HG03039 (cell line): ENCODE measurements around the gene CCNY.

Experiments used
- ATAC-seq: cut with Tn5 transposase; IDR thresholded peaks from one replicate; pipeline ENCODE4 v1.9.1; 2021; ENCODE audit warnings: mild to moderate bottlenecking, moderate library complexity; ENCODE audit not compliant: unreplicated experiment

CCNY gene

GRCh38 chr10:35448687-35449662 is 112.7 kb downstream of the CCNY start:
- no peak for ATAC-seq

- ATAC-seq = no peak
Observed at GRCh38 chr10:35449944-35450343, 113.6 kb downstream of the CCNY start.

- peak; percentile 98 for ATAC-seq
Observed at GRCh38 chr10:35451151-35452016, 115.1 kb downstream of the CCNY start.

GRCh38 chr10:35452171-35452570 is 115.9 kb downstream of the CCNY start:
- ATAC-seq = no peak

GRCh38 chr10:35452847-35453246 is 116.5 kb downstream of the CCNY start:
- no peak for ATAC-seq

GRCh38 chr10:35453855-35454532 is 117.7 kb downstream of the CCNY start:
- no peak for ATAC-seq

- no peak for ATAC-seq
Observed at GRCh38 chr10:35456153-35456720, 119.9 kb downstream of the CCNY start.

- ATAC-seq = no peak
Observed at GRCh38 chr10:35456784-35457183, 120.5 kb downstream of the CCNY start.

- no peak for ATAC-seq
Observed at GRCh38 chr10:35458500-35459448, 122.5 kb downstream of the CCNY start.

GRCh38 chr10:35459449-35459847 is 123.1 kb downstream of the CCNY start:
- no peak for ATAC-seq

- ATAC-seq = no peak
Observed at GRCh38 chr10:35460852-35461460, 124.6 kb downstream of the CCNY start.

- ATAC-seq = peak; percentile 64
Observed at GRCh38 chr10:35462491-35462934, 126.2 kb downstream of the CCNY start.

GRCh38 chr10:35463105-35463867 is 127.0 kb downstream of the CCNY start:
- no peak for ATAC-seq

- no peak for ATAC-seq
Observed at GRCh38 chr10:35463878-35464277, 127.6 kb downstream of the CCNY start.

GRCh38 chr10:35464825-35465456 is 128.6 kb downstream of the CCNY start:
- ATAC-seq = no peak

GRCh38 chr10:35465673-35466072 is 129.4 kb downstream of the CCNY start:
- ATAC-seq = no peak

- no peak for ATAC-seq
Observed at GRCh38 chr10:35466170-35466569, 129.9 kb downstream of the CCNY start.

GRCh38 chr10:35466661-35467060 is 130.4 kb downstream of the CCNY start:
- ATAC-seq = no peak
